ENCODE measurements around the gene PRSS12. TPM values are rescaled to one million over a fixed set of nuclear protein-coding genes. Genes with fewer than 3 reads are reported as not detected.

The PRSS12 gene
- total RNA-seq, 4 donors from 2014 or later: under 0.01 to 1.4 (median 0.48) TPM

- no peak overlapping the region for H3K4me3 ChIP-seq
- no peak for DNase-seq (ENCODE audit: extremely low spot score)
- no peaks in the 10 kb centered on the region for H3K36me3 ChIP-seq
- H3K9me3 ChIP-seq: no peaks in the 10 kb centered on the region
- TF ChIP-seq POLR2AphosphoS5 (IDR thresholded peaks at IDR 0.05) (no peak), POLR2A (IDR thresholded peaks at IDR 0.05; ENCODE audit: low read depth) (no peak), EP300 (IDR thresholded peaks at IDR 0.05) (no peak), CTCF (IDR thresholded peaks at IDR 0.05) (no peak)
- H3K27ac ChIP-seq (replicated peaks in 1 of 4): no peak overlapping the region
- intact Hi-C loops (cut with DNase I): no loop called here
- 90% methylated on average over 3 of the region's 3 CpGs for WGBS
- no peaks in the 10 kb centered on the region for H3K4me1 ChIP-seq
- H3K27me3 ChIP-seq: no peaks in the 10 kb centered on the region
Measured at GRCh38 chr4:118249890-118250289, 102.9 kb downstream of the PRSS12 start.

- no peak overlapping the region for H3K4me3 ChIP-seq
- no peaks in the 10 kb centered on the region for H3K9me3 ChIP-seq
- intact Hi-C loops (cut with DNase I): no loop called here
- no peak overlapping the region for H3K27ac ChIP-seq (replicated peaks in 1 of 4)
- TF ChIP-seq CTCF (IDR thresholded peaks at IDR 0.05) (no peak), EP300 (IDR thresholded peaks at IDR 0.05) (no peak), POLR2AphosphoS5 (IDR thresholded peaks at IDR 0.05) (no peak)
- H3K36me3 ChIP-seq: no peaks in the 10 kb centered on the region
- DNase-seq (ENCODE audit: extremely low spot score): no peak
- no peaks in the 10 kb centered on the region for H3K27me3 ChIP-seq
- 96% methylated on average over 2 of the region's 2 CpGs for WGBS
- H3K4me1 ChIP-seq: no peaks in the 10 kb centered on the region
Measured at GRCh38 chr4:118237531-118237930, 115.3 kb downstream of the PRSS12 start.

DNA sequence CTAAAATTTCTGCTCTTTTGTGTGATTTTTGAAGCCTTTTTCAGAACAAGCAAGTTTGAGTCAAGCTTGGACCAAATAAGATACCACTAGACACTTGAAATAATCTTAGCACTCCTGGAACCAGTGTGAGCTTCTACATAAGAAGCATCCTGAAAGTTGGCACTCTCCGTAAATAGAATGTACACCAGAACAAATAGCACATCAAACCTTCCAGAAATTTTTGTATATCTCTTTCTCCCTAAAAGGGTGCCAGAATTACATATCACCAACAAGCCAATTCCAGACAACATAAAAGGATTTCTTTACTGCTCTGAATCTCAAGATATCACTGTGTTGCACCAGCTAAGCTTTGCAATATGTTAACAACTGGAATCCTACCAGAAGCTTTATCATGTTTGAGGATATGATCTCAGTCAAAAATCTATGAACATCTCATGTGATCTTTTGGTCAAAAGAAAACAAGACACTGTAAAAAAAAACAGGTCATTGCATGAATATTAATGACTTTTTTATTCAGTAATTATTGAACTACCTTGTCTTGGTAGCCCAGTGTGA lies 117.2 kb downstream of the PRSS12 start:
- 88% methylated on average over 1 of the region's 1 CpG for WGBS
- no peaks in the 10 kb centered on the region for H3K4me1 ChIP-seq
- H3K9me3 ChIP-seq: no peaks in the 10 kb centered on the region
- H3K27ac ChIP-seq (replicated peaks in 1 of 4): no peak overlapping the region
- TF ChIP-seq POLR2A (IDR thresholded peaks at IDR 0.05; ENCODE audit: low read depth) (no peak), CTCF (IDR thresholded peaks at IDR 0.05) (no peak), EP300 (IDR thresholded peaks at IDR 0.05) (no peak), POLR2AphosphoS5 (IDR thresholded peaks at IDR 0.05) (no peak)
- DNase-seq (ENCODE audit: extremely low spot score): no peak
- H3K36me3 ChIP-seq: no peaks in the 10 kb centered on the region
- intact Hi-C loops (cut with DNase I): no loop called here
- no peak overlapping the region for H3K4me3 ChIP-seq
- no peaks in the 10 kb centered on the region for H3K27me3 ChIP-seq

Small RNA genes lying within 50 kb of the gene (small RNA-seq; reads per million reads assigned to genes)
- 0 reads per million in 3 donors for gene SNORA24

Measured in esophagus muscularis mucosa (tissue), 4 donors.